Endothelial cell of umbilical vein (primary cell): ENCODE measurements around the gene HEBP1. TPM values are rescaled to one million over a fixed set of nuclear protein-coding genes. Genes with fewer than 3 reads are reported as not detected.

Experiments used
- BruUV-seq: library from RNA; stranded (reverse); fragments of 400-500 nt; replicated peaks from 2 replicates; lab custom pipeline; 2021; lab: Mats Ljungman, UMichigan
- CTCF ChIA-PET: fragments of 300-600, 350-600 bp; sonication (Branson Sonifier 250); formaldehyde crosslinking; loops from one replicate; lab custom pipeline; 2021; ENCODE audit warnings: antibody characterized with exemption, inconsistent platforms; lab: Charles Lee
- POLR2A ChIA-PET: fragments of 300-600, 350-600 bp; sonication (Branson Sonifier 250); formaldehyde crosslinking; loops from one replicate; lab custom pipeline; 2021; ENCODE audit warnings: antibody characterized with exemption, inconsistent platforms; lab: Charles Lee
- DNase-seq: peaks from one replicate; pipeline ENCODE4 v3.0.0-alpha.2; 2011; ENCODE audit warnings: low read depth, low spot score
- FAIRE-seq: peaks from 2 replicates; lab custom pipeline; 2011; peaks lifted over from hg19 to GRCh38; lab: Jason Lieb, UNC
- H2AFZ ChIP-seq: 2 replicates; pipeline ENCODE4 v1.6.0; 2012; ENCODE audit warnings: low read depth, low read length, control low read depth, inconsistent platforms
- H3K27ac ChIP-seq: 2 replicates; pipeline ENCODE4 v1.5.1; 2011; ENCODE audit warnings: low read depth, mild to moderate bottlenecking, control low read depth, low read length, moderate library complexity; ENCODE audit not compliant: insufficient read depth
- H3K27me3 ChIP-seq, 2 experiments: 2 replicates each; pipeline versions ENCODE4 v1.6.0 to v1.6.1; 2011; ENCODE audit warnings: low read length in 2 of 2, mixed read lengths in 1 of 2; ENCODE audit not compliant: control insufficient read depth in 2 of 2, insufficient read depth in 2 of 2
- H3K36me3 ChIP-seq, 2 experiments: 2 replicates in 1 of 2; 3 replicates in 1 of 2; pipeline ENCODE4 v1.5.1; 2011; ENCODE audit warnings: low read length in 2 of 2, mild to moderate bottlenecking in 1 of 2, moderate library complexity in 1 of 2; ENCODE audit not compliant: control insufficient read depth in 2 of 2, insufficient read depth in 2 of 2; ENCODE audit errors: extremely low read depth in 1 of 2
- H3K4me1 ChIP-seq: 3 replicates; pipeline ENCODE4 v1.5.1; 2011; ENCODE audit warnings: mild to moderate bottlenecking, low read length; ENCODE audit not compliant: control insufficient read depth, insufficient read depth; ENCODE audit errors: extremely low read depth
- H3K4me2 ChIP-seq: 2 replicates; pipeline ENCODE4 v1.6.1; 2011; ENCODE audit warnings: low read length, control low read depth, mixed read lengths; ENCODE audit not compliant: insufficient read depth
- H3K4me3 ChIP-seq, 3 experiments: fragments of 200-600 bp in 1 of 3; sonication (generic), shearing (Covaris generic) in 1 of 3; replicated peaks in 1 of 3; 2 replicates each; pipeline ENCODE4 v1.5.1; 2011 to 2016; ENCODE audit warnings: control low read depth in 3 of 3, low read length in 3 of 3, mild to moderate bottlenecking in 2 of 3, inconsistent platforms in 1 of 3, low read depth in 1 of 3, moderate library complexity in 1 of 3; ENCODE audit not compliant: insufficient read depth in 1 of 3
- H3K79me2 ChIP-seq: 2 replicates; pipeline ENCODE4 v1.6.0; 2012; ENCODE audit warnings: low read length, inconsistent platforms; ENCODE audit not compliant: control insufficient read depth, insufficient read depth
- H3K9ac ChIP-seq: replicated peaks from 2 replicates; pipeline ENCODE3; 2011; ENCODE audit warnings: low read length, control low read depth; ENCODE audit not compliant: insufficient read depth; ENCODE audit errors: extremely low read depth
- H3K9me1 ChIP-seq: replicated peaks from 3 replicates; pipeline ENCODE4 v1.6.0; 2011; ENCODE audit warnings: mild to moderate bottlenecking, low read length; ENCODE audit not compliant: control insufficient read depth, insufficient read depth; ENCODE audit errors: extremely low read depth
- H3K9me3 ChIP-seq: replicated peaks from 2 replicates; pipeline ENCODE4 v1.5.1; 2012; ENCODE audit warnings: low read length, inconsistent platforms; ENCODE audit not compliant: control insufficient read depth, insufficient read depth
- H4K20me1 ChIP-seq: replicated peaks from 2 replicates; pipeline ENCODE3; 2011; ENCODE audit warnings: mild to moderate bottlenecking, low read length; ENCODE audit not compliant: control insufficient read depth, insufficient read depth; ENCODE audit errors: extremely low read depth
- EZH2 ChIP-seq: IDR thresholded peaks from 2 replicates; pipeline ENCODE4 v1.6.1; 2012; ENCODE audit warnings: borderline replicate concordance, low read depth, mild to moderate bottlenecking, moderate library complexity, low read length, inconsistent platforms; ENCODE audit not compliant: severe bottlenecking
- FOS ChIP-seq: IDR thresholded peaks from 2 replicates; pipeline ENCODE4 v1.6.1; 2011; ENCODE audit warnings: mild to moderate bottlenecking, low read length, moderate library complexity, borderline replicate concordance; ENCODE audit not compliant: insufficient read depth
- GATA2 ChIP-seq: IDR thresholded peaks from 2 replicates; pipeline ENCODE4 v1.7.0; 2011; ENCODE audit warnings: low read depth, mild to moderate bottlenecking, moderate library complexity, mixed read lengths, low read length; ENCODE audit not compliant: insufficient read length, insufficient read depth
- JUN ChIP-seq: IDR thresholded peaks from 2 replicates; pipeline ENCODE4 v1.6.1; 2011; ENCODE audit warnings: borderline replicate concordance, low read depth; ENCODE audit not compliant: insufficient read length, insufficient read depth
- MAX ChIP-seq: IDR thresholded peaks from 2 replicates; pipeline ENCODE4 v1.6.1; 2011; ENCODE audit not compliant: insufficient read depth, insufficient read length
- MYC ChIP-seq: IDR thresholded peaks from one replicate; pipeline ENCODE4 v1.6.1; 2011; ENCODE audit warnings: mild to moderate bottlenecking, low read depth, low read length
- POLR2A ChIP-seq: IDR thresholded peaks from 2 replicates; pipeline ENCODE4 v1.6.1; 2012; ENCODE audit warnings: low read depth, mild to moderate bottlenecking, control low read depth, low read length
- POLR2AphosphoS5 ChIP-seq: IDR thresholded peaks from 2 replicates; pipeline ENCODE4 v1.6.1; 2012; ENCODE audit warnings: low read depth, mild to moderate bottlenecking, control low read depth, low read length, moderate library complexity; ENCODE audit not compliant: insufficient read depth
- dilution Hi-C: fragments of 300-500 bp; cut with MboI; formaldehyde crosslinking; loops from one replicate; pipeline ENCODE4 v1.15.0; 2019; ENCODE audit warnings: low sequenced_read_pairs; ENCODE audit not compliant: extremely low pct_ligation_motif_present
- intact Hi-C: fragments of 100-400 bp; cut with micrococcal nuclease; formaldehyde crosslinking; loops from one replicate; pipeline ENCODE4 v1.10.0; 2022
- polyA plus RNA-seq, 4 experiments: library from polyadenylated mRNA; depleted of rRNA in 3 of 4; stranded (reverse) in 3 of 4; unstranded in 1 of 4; fragments of >200 nt; gene quantifications; 2 replicates each; pipeline versions ENCODE4 v1.2.1 to v1.2.3, GENCODE V29; 2011 to 2012; ENCODE audit warnings: missing spikeins in 1 of 4
- total RNA-seq: library from RNA; stranded (reverse); gene quantifications from 2 replicates; pipeline ENCODE4 v1.2.3, GENCODE V29; 2021
- TF ChIP-seq, protein P1 (sequence below), 2 donors: IDR thresholded peaks; 1 replicate in 1 of 2; 2 replicates in 1 of 2; pipeline ENCODE4 v1.5.1; 2011; ENCODE audit warnings: low read length in 2 of 2, mild to moderate bottlenecking in 2 of 2, moderate library complexity in 2 of 2, control low read depth in 1 of 2, inconsistent platforms in 1 of 2, low read depth in 1 of 2; ENCODE audit not compliant: insufficient read depth in 1 of 2; ENCODE audit errors: extremely low read depth in 1 of 2

HEBP1 gene
- total and polyA plus RNA-seq, 2 donors (not counting 3 experiments of a cell fraction or from before 2014, with no cell fraction given): 23.1 to 59.5 TPM

DNA sequence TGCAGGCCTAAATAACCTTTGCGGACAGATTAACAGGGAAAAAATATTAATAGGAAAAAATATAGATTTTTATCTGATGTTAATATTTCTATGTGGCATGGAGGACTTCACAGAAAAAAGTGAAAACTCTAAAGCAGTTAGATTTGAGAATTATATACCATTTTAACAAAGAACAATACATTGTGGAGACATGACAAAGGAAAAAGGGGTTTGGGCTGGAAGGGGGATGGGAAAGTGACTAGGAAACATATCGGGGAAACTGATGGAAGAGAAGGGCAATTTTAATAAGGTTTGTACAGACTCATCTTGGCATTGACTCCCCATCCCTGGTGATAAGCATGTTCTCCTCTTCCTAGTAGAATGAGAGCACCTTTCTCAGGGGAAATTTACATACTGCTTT is 27.0 kb downstream of the HEBP1 start:
- no peak for TF ChIP-seq EZH2
- TF ChIP-seq, protein P1, sequence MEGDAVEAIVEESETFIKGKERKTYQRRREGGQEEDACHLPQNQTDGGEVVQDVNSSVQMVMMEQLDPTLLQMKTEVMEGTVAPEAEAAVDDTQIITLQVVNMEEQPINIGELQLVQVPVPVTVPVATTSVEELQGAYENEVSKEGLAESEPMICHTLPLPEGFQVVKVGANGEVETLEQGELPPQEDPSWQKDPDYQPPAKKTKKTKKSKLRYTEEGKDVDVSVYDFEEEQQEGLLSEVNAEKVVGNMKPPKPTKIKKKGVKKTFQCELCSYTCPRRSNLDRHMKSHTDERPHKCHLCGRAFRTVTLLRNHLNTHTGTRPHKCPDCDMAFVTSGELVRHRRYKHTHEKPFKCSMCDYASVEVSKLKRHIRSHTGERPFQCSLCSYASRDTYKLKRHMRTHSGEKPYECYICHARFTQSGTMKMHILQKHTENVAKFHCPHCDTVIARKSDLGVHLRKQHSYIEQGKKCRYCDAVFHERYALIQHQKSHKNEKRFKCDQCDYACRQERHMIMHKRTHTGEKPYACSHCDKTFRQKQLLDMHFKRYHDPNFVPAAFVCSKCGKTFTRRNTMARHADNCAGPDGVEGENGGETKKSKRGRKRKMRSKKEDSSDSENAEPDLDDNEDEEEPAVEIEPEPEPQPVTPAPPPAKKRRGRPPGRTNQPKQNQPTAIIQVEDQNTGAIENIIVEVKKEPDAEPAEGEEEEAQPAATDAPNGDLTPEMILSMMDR (IDR thresholded peaks at IDR 0.05; ENCODE audit: extremely low read depth in 1 of 2, insufficient read depth in 1 of 2, low read depth in 1 of 2, low read length in 2 of 2): no peak
- TF ChIP-seq POLR2AphosphoS5: no peak
- TF ChIP-seq MYC: no peak
- no peak for TF ChIP-seq MAX
- TF ChIP-seq GATA2: no peak
- no peak for TF ChIP-seq POLR2A
- TF ChIP-seq FOS: no peak
- no peak for TF ChIP-seq JUN
- H3K36me3 ChIP-seq: peaks cover 0 to 4% of the 10 kb centered on the region in 2 experiments
- ChIA-PET POLR2A (no interaction called here), CTCF (no interaction called here)
- no peak for DNase-seq
- no peak overlapping the region for H3K9ac ChIP-seq
- H3K27ac ChIP-seq: no peak overlapping the region
- no peak for FAIRE-seq
- H3K79me2 ChIP-seq: no peaks in the 10 kb centered on the region
- no peak overlapping the region for H3K4me2 ChIP-seq
- intact Hi-C loops: no loop called here
- no peaks in the 10 kb centered on the region for H3K27me3 ChIP-seq
- BruUV-seq: no TSS peak
- no peaks in the 10 kb centered on the region for H3K9me1 ChIP-seq
- H3K4me3 ChIP-seq: no peak overlapping the region
- H2AFZ ChIP-seq: no peak overlapping the region
- no peaks in the 10 kb centered on the region for H4K20me1 ChIP-seq
- dilution Hi-C loops: no loop called here
- peaks cover 20% of the 10 kb centered on the region for H3K4me1 ChIP-seq
- H3K9me3 ChIP-seq: no peaks in the 10 kb centered on the region
